HepG2 (cell line): ENCODE results near the gene NDUFA5. TPM values are rescaled to one million over a fixed set of nuclear protein-coding genes. Genes with fewer than 3 reads are reported as not detected.

ENCODE experiments used
- BRF2 ChIP-seq: sonication (generic); formaldehyde crosslinking; IDR thresholded peaks from 2 replicates; pipeline ENCODE4 v1.8.1; 2022; ENCODE audit warnings: mild to moderate bottlenecking, missing genetic modification reagents
- ETV5 ChIP-seq: IDR thresholded peaks from 2 replicates; pipeline ENCODE4 v1.6.1; 2018; ENCODE audit warnings: missing biosample characterization, missing genetic modification reagents, inconsistent platforms, borderline replicate concordance
- GABPA ChIP-seq, 2 experiments: IDR thresholded peaks; 2 replicates each; pipeline ENCODE4 v1.6.1; 2011 to 2016; ENCODE audit warnings: low read depth in 2 of 2, low read length in 1 of 2, missing biosample characterization in 1 of 2, missing genetic modification characterization in 1 of 2
- HDAC1 ChIP-seq: sonication (generic); formaldehyde crosslinking; IDR thresholded peaks from 2 replicates; pipeline ENCODE4 v1.5.1; 2020; ENCODE audit warnings: mild to moderate bottlenecking, missing genetic modification reagents
- HES4 ChIP-seq: sonication (generic); formaldehyde crosslinking; IDR thresholded peaks from 2 replicates; pipeline ENCODE4 v1.9.0; 2021; ENCODE audit warnings: mild to moderate bottlenecking, missing genetic modification reagents, borderline replicate concordance
- HHEX ChIP-seq: IDR thresholded peaks from 2 replicates; pipeline ENCODE4 v1.6.1; 2016; ENCODE audit warnings: control low read depth
- HNF4G ChIP-seq, 2 experiments: sonication (generic) in 1 of 2; formaldehyde crosslinking in 1 of 2; IDR thresholded peaks; 2 replicates each; pipeline versions ENCODE4 v1.4.0 to v1.6.1; 2011 to 2020; ENCODE audit warnings: borderline replicate concordance in 2 of 2, low read depth in 2 of 2, mild to moderate bottlenecking in 2 of 2, low read length in 1 of 2, missing genetic modification reagents in 1 of 2, moderate library complexity in 1 of 2
- MNT ChIP-seq: fragments of 450-650 bp; IDR thresholded peaks from 2 replicates; pipeline ENCODE4 v1.6.1; 2016
- MXI1 ChIP-seq: IDR thresholded peaks from 3 replicates; pipeline ENCODE4 v1.6.1; 2012; ENCODE audit warnings: low read depth, low read length, inconsistent platforms, borderline replicate concordance
- SNAI1 ChIP-seq: sonication (generic); formaldehyde crosslinking; IDR thresholded peaks from 2 replicates; pipeline ENCODE4 v1.5.0; 2020; ENCODE audit warnings: mild to moderate bottlenecking, missing genetic modification reagents, borderline replicate concordance
- SNAPC2 ChIP-seq: sonication (generic); formaldehyde crosslinking; IDR thresholded peaks from 2 replicates; pipeline ENCODE4 v1.8.1; 2022; ENCODE audit warnings: mild to moderate bottlenecking, missing genetic modification reagents
- THAP11 ChIP-seq: IDR thresholded peaks from 2 replicates; pipeline ENCODE4 v1.6.1; 2016; ENCODE audit warnings: missing biosample characterization, missing genetic modification reagents
- ZHX1 ChIP-seq: sonication (generic); formaldehyde crosslinking; IDR thresholded peaks from 2 replicates; pipeline ENCODE4 v1.8.1; 2022; ENCODE audit warnings: low read depth, mild to moderate bottlenecking, missing genetic modification reagents
- ZNF232 ChIP-seq: sonication (generic); formaldehyde crosslinking; IDR thresholded peaks from 2 replicates; pipeline ENCODE4 v1.4.0; 2020; ENCODE audit warnings: missing genetic modification reagents, borderline replicate concordance
- ZNF263 ChIP-seq: sonication (generic); formaldehyde crosslinking; IDR thresholded peaks from 2 replicates; pipeline ENCODE4 v1.4.0; 2020; ENCODE audit warnings: missing genetic modification reagents
- ZNF580 ChIP-seq: IDR thresholded peaks from 2 replicates; pipeline ENCODE4 v1.6.1; 2016; ENCODE audit warnings: low read depth, borderline replicate concordance
- ZNF615 ChIP-seq: sonication (generic); formaldehyde crosslinking; IDR thresholded peaks from 2 replicates; pipeline ENCODE4 v1.5.0; 2020; ENCODE audit warnings: mild to moderate bottlenecking, missing genetic modification reagents, borderline replicate concordance
- ZNF619 ChIP-seq: sonication (generic); formaldehyde crosslinking; IDR thresholded peaks from 2 replicates; pipeline ENCODE4 v1.4.0; 2020; ENCODE audit warnings: mild to moderate bottlenecking, missing genetic modification reagents
- ZNF644 ChIP-seq: IDR thresholded peaks from 2 replicates; pipeline ENCODE4 v1.6.1; 2016; ENCODE audit warnings: low read depth
- ZNF761 ChIP-seq: sonication (generic); formaldehyde crosslinking; conservative IDR thresholded peaks from 2 replicates; pipeline ENCODE4 v1.4.0; 2020; ENCODE audit warnings: mild to moderate bottlenecking, missing genetic modification reagents
- ZNF768 ChIP-seq: sonication (generic); formaldehyde crosslinking; IDR thresholded peaks from 2 replicates; pipeline ENCODE4 v1.4.0; 2020; ENCODE audit warnings: missing genetic modification reagents
- ZNF781 ChIP-seq: sonication (generic); formaldehyde crosslinking; IDR thresholded peaks from 2 replicates; pipeline ENCODE4 v1.5.1; 2020; ENCODE audit warnings: borderline replicate concordance, mild to moderate bottlenecking, missing genetic modification reagents; ENCODE audit errors: not compliant biosample characterization
- ZNF792 ChIP-seq: IDR thresholded peaks from 2 replicates; pipeline ENCODE4 v1.6.1; 2016
- polyA plus RNA-seq, 8 experiments: library from polyadenylated mRNA; depleted of rRNA in 3 of 8; stranded (reverse) in 7 of 8; unstranded in 1 of 8; fragments of >200 nt; fragmentation: Illumina TruSeq in 4 of 8; extraction: Trizol in 4 of 8; gene quantifications; 2 replicates each; pipeline versions ENCODE4 v1.2.1 to v1.2.3, GENCODE V29; 2011 to 2016; ENCODE audit warnings: low read depth in 4 of 8, missing spikeins in 1 of 8, mixed read lengths in 1 of 8; ENCODE audit not compliant: insufficient read depth in 1 of 8
- total RNA-seq, 5 experiments: library from RNA; depleted of rRNA; stranded (reverse); fragments of >200 nt; fragmentation: Illumina TruSeq; extraction: Trizol; gene quantifications; 2 replicates each; pipeline ENCODE4 v1.2.3, GENCODE V29; 2016; ENCODE audit warnings: low read depth in 1 of 5

Gene NDUFA5
- total and polyA plus RNA-seq, 2 of the 13 experiments (the other 11 are each of a cell fraction or from before 2014, with no cell fraction given), result 16.9 to 55.9 TPM

GRCh38 chr7:123534383-123535260, 23.0 kb downstream of the NDUFA5 start, which contains the start of gene IQUB (continued):
- TF ChIP-seq ZNF761 (CRISPR knock-in tag), result no peak
- TF ChIP-seq MXI1, result peak; percentile 59; the same call in 1 of the 3 replicates
- no peak for TF ChIP-seq ZNF644 (CRISPR knock-in tag)
- TF ChIP-seq HES4, result no peak
- 0 out of 2 replicates have a peak, but pooled peaks have one; percentile 42 for TF ChIP-seq THAP11
- TF ChIP-seq ZNF792 (CRISPR knock-in tag), result no peak
- TF ChIP-seq ZNF580 (CRISPR knock-in tag), result no peak
- TF ChIP-seq GABPA (IDR thresholded peaks at IDR 0.05; ENCODE audit: low read depth, low read length), result no peak
- peak; percentile 74 for TF ChIP-seq GABPA (CRISPR knock-in tag; IDR thresholded peaks at IDR 0.05; ENCODE audit: low read depth)
- TF ChIP-seq HDAC1 (CRISPR knock-in tag), result peak; percentile 53; the same call in 1 of the 2 replicates
- peak; percentile 31; the same call in 1 of the 2 replicates for TF ChIP-seq MNT
- no peak for TF ChIP-seq ZNF768 (CRISPR knock-in tag)
- TF ChIP-seq ZNF232 (CRISPR knock-in tag), result no peak
- 0 out of 2 replicates have a peak, but pooled peaks have one; percentile 11 for TF ChIP-seq ETV5 (CRISPR knock-in tag)
- TF ChIP-seq HHEX (CRISPR knock-in tag), result no peak
- peak; percentile 57; the same call in 1 of the 2 replicates for TF ChIP-seq ZHX1
- TF ChIP-seq ZNF263, result peak; percentile 77
- no peak for TF ChIP-seq ZNF615 (CRISPR knock-in tag)
- no peak for TF ChIP-seq ZNF781 (CRISPR knock-in tag)
- no peak for TF ChIP-seq BRF2
- TF ChIP-seq HNF4G (IDR thresholded peaks at IDR 0.05; ENCODE audit: borderline replicate concordance, low read depth, low read length), result no peak
- no peak for TF ChIP-seq HNF4G (CRISPR knock-in tag; IDR thresholded peaks at IDR 0.05; ENCODE audit: borderline replicate concordance, low read depth)
- no peak for TF ChIP-seq SNAPC2 (CRISPR knock-in tag)
- no peak for TF ChIP-seq SNAI1 (CRISPR knock-in tag)
- 0 out of 2 replicates have a peak, but pooled peaks have one; percentile 66 for TF ChIP-seq ZNF619 (CRISPR knock-in tag)
